GM18519 (cell line): ENCODE measurements around the gene ZCWPW1.

Experiments used
- ATAC-seq: cut with Tn5 transposase; IDR thresholded peaks from one replicate; pipeline ENCODE4 v1.9.1; 2021; ENCODE audit warnings: mild to moderate bottlenecking, moderate library complexity; ENCODE audit not compliant: unreplicated experiment, low FRiP score

The ZCWPW1 gene

GRCh38 chr7:100433592-100434296, 5.2 kb upstream of the ZCWPW1 start:
- ATAC-seq, result no peak

GRCh38 chr7:100433276-100433591, 4.7 kb upstream of the ZCWPW1 start:
- ATAC-seq, result no peak

GRCh38 chr7:100432621-100433275, 4.2 kb upstream of the ZCWPW1 start:
- ATAC-seq, result no peak

GRCh38 chr7:100432053-100432452, 3.5 kb upstream of the ZCWPW1 start:
- no peak for ATAC-seq

- no peak for ATAC-seq
Observed at GRCh38 chr7:100431286-100431735, 2.8 kb upstream of the ZCWPW1 start.

GRCh38 chr7:100430493-100431285, 2.2 kb upstream of the ZCWPW1 start:
- ATAC-seq, result no peak

- peak; percentile 22 for ATAC-seq
Observed at GRCh38 chr7:100429637-100430492, 1.4 kb upstream of the ZCWPW1 start, which contains the start of gene MEPCE. Gene MEPCE (plus strand): TSS chr7:100429831. CDS start chr7:100430019, 188 bp downstream.

- ATAC-seq, result no peak
Observed at GRCh38 chr7:100428967-100429636, 599 bp upstream of the ZCWPW1 start.

GRCh38 chr7:100427762-100428198, 723 bp downstream of the ZCWPW1 start:
- no peak for ATAC-seq

GRCh38 chr7:100426516-100426915, 2.0 kb downstream of the ZCWPW1 start:
- ATAC-seq, result no peak

GRCh38 chr7:100425347-100425746, 3.2 kb downstream of the ZCWPW1 start:
- ATAC-seq, result no peak

GRCh38 chr7:100423315-100423714, 5.2 kb downstream of the ZCWPW1 start:
- no peak for ATAC-seq

- ATAC-seq, result no peak
Observed at GRCh38 chr7:100419660-100420226, 8.8 kb downstream of the ZCWPW1 start.

- ATAC-seq, result no peak
Observed at GRCh38 chr7:100418930-100419659, 9.4 kb downstream of the ZCWPW1 start.

GRCh38 chr7:100415448-100415847, 13.1 kb downstream of the ZCWPW1 start:
- ATAC-seq, result no peak

GRCh38 chr7:100413889-100414288, 14.6 kb downstream of the ZCWPW1 start:
- ATAC-seq, result no peak

- ATAC-seq, result no peak
Observed at GRCh38 chr7:100413346-100413745, 15.2 kb downstream of the ZCWPW1 start.

- ATAC-seq, result no peak
Observed at GRCh38 chr7:100411101-100411500, 17.4 kb downstream of the ZCWPW1 start.
